Skeletal muscle satellite cell (primary cell): ENCODE measurements around the gene NOTCH3.

Experiments
- H3K27me3 ChIP-seq: 2 replicates; pipeline ENCODE4 v1.7.0; 2013; ENCODE audit warnings: low read length; ENCODE audit not compliant: control insufficient read depth, insufficient read depth
- H3K36me3 ChIP-seq: 2 replicates; pipeline ENCODE4 v1.7.0; 2013; ENCODE audit warnings: mild to moderate bottlenecking, control low read depth, low read length; ENCODE audit not compliant: insufficient read depth
- H3K4me1 ChIP-seq: 2 replicates; pipeline ENCODE4 v1.7.0; 2013; ENCODE audit warnings: low read length; ENCODE audit not compliant: control insufficient read depth, insufficient read depth
- H3K4me2 ChIP-seq: 2 replicates; pipeline ENCODE4 v1.7.0; 2013; ENCODE audit warnings: mild to moderate bottlenecking, low read length
- H3K4me3 ChIP-seq: 2 replicates; pipeline ENCODE4 v1.7.0; 2013; ENCODE audit warnings: low read length
- H3K9ac ChIP-seq: 2 replicates; pipeline ENCODE4 v1.7.0; 2013; ENCODE audit warnings: mild to moderate bottlenecking, low read depth, low read length, moderate library complexity
- H3K9me3 ChIP-seq: replicated peaks from 2 replicates; pipeline ENCODE4 v1.7.0; 2013; ENCODE audit warnings: mild to moderate bottlenecking, control low read depth, low read length

Gene NOTCH3

DNA sequence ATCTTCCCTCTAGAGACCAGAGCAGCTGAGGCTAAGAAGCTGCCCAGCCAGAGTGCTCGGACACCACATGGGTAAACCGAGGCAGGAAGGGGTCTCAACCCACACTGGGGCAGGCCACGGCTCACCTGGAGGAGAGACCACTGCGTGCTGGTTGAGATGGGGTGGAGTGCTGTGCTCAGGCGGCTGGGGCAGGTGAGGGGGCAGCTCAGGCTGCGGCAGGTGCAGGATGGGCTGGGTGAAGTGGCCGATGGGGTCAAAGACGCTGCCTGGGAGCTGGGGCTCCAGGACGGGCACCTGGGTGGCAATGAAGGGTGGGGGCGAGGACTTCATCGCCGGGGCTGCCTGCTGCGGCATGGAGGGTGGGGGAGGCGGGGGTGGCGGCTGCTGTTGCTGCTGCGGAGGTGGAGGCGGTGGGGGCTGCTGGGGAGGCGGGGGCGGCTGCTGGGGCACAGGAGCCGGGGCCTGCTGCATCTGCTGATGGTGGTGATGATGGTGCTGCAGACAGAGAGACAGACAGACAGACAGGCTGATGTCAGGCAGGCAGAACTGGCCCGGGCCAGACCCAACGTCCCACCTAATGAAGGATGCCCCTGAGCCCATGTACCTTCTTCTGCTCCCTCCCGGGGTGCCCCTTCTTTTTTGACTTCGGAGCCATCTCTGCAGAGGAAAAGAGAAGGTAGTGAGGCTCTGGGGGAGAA is 43.5 kb upstream of the NOTCH3 start:
- no peak overlapping the region for H3K4me2 ChIP-seq
- no peak overlapping the region for H3K4me3 ChIP-seq
- no peaks in the 10 kb centered on the region for H3K9me3 ChIP-seq
- no peak overlapping the region for H3K9ac ChIP-seq
- no peaks in the 10 kb centered on the region for H3K27me3 ChIP-seq
- peaks cover 78% of the 10 kb centered on the region for H3K36me3 ChIP-seq
- peaks cover 23% of the 10 kb centered on the region for H3K4me1 ChIP-seq

DNA sequence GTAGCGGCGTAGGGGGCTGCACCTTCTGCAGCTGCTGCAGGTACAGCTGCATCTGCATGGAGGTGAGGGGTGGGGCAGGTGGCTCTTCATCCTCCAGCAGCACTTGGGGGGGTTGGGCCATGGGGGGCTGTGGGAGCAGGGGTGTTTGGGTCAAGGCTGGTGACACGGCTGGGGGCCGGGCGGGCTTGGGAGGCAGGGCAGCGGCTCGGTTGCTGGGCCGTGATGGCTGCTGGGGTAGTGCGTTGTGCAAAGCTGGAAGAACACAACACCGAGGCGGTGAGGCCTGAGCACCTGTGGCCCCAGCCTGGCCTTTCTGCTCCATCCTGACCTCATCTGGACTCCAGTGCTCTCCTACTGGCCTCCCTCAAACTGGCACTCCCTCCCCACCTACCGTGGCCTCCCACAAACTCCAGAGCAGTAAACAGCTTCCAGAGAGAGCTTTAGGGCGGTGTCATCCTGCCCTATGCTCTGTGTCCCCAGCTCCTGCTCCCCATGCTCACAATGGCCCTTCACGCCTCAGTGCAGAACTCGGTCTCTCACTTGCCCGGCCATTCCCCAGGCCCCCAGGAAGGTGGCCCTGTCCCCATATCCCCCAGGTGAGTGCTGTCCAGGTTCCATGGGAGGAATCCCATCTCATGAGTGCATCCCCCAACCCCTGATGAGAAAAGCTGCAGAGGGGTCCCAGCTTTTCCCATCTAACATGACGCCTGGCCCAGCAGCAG is 42.6 kb upstream of the NOTCH3 start:
- no peaks in the 10 kb centered on the region for H3K9me3 ChIP-seq
- peaks cover 83% of the 10 kb centered on the region for H3K36me3 ChIP-seq
- H3K9ac ChIP-seq = no peak overlapping the region
- H3K4me3 ChIP-seq = no peak overlapping the region
- H3K4me2 ChIP-seq = no peak overlapping the region
- H3K4me1 ChIP-seq = peaks cover 14% of the 10 kb centered on the region
- H3K27me3 ChIP-seq = no peaks in the 10 kb centered on the region

DNA sequence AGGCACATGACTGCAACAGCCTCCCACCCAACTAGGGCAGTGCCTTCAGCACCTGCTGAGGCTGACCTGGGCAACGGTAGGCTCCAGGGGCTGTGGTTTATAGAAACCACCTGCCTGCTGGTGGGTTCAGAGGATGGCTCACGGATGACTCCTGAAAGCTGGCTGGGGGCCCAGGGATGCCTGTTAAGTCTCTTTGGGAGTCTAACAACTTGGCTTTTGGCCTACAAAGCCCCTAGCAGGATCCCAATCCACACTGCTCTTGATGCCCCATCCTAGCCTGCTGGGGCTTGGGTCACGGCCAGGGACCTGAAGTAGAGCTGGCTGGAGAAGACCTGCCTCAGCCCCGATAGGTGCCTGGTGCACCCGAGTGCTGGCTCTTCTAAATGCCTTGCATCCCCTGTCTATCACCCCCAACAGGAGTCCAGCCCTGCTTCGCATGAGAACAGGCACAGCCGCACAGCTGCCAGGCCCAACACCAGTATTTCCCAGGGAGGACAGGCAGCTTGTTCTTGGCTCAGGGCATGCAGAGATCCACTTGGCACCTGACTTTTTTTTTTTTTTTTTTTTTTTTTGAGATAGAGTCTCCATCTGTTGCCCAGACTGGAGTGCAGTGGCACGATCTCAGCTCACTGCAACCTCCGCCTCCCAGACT is 40.6 kb upstream of the NOTCH3 start:
- no peak overlapping the region for H3K9ac ChIP-seq
- no peaks in the 10 kb centered on the region for H3K4me1 ChIP-seq
- peaks cover 79% of the 10 kb centered on the region for H3K36me3 ChIP-seq
- H3K27me3 ChIP-seq = no peaks in the 10 kb centered on the region
- H3K9me3 ChIP-seq = no peaks in the 10 kb centered on the region
- no peak overlapping the region for H3K4me2 ChIP-seq
- H3K4me3 ChIP-seq = no peak overlapping the region

DNA sequence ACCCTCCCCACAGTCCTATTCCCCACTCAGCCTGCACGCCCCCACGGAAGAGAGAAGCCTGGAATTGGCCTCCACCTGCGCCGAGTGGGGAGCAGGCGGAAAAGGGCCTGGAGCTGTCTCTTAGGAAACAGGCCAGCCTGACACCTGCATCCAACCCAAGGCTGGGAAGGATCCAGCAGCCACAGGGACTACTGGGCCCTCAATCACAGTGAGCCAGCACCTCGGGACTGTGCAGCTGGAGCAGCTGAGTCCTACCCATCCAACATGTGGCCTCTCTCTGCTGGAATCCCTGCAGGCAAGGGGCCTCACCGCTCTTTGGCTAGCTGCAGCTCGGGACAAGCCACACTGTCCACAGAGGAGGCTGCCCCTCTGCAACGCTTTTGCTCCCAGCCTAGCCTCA is 39.7 kb upstream of the NOTCH3 start:
- no peak overlapping the region for H3K4me2 ChIP-seq
- H3K36me3 ChIP-seq = peaks cover 79% of the 10 kb centered on the region
- H3K9ac ChIP-seq = no peak overlapping the region
- H3K4me1 ChIP-seq = no peaks in the 10 kb centered on the region
- H3K4me3 ChIP-seq = no peak overlapping the region
- H3K27me3 ChIP-seq = no peaks in the 10 kb centered on the region
- no peaks in the 10 kb centered on the region for H3K9me3 ChIP-seq

DNA sequence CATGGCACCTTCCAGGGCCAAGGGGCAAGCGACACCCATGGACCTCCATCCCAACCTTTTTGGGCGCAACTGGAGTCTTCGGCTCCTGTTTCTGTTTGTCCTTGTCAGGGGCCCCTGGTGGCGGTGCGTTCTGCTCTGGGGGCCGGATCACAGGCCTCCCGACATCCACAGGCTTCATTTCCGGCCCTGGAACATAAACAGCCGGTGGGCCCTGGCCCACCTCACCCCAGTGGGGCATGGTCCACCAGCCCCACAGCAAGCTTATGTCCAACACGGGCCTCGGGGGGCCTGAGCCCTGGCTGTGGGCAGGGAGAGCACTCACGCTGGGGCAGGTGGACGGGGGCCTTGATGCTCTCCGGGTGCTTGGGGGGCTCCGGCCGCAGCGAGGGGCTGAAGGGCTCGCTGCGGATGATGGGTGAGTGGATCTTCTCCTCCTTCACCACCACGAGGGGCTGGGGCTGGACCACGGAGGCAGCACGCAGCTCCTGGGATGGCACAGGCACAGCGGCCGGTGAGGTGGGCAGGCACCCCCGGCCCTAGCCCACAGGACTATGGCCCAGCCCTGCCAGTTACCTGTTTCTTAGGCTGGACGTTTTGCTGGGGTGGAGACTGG is 38.6 kb upstream of the NOTCH3 start:
- Histone ChIP-seq H3K4me3 (no peak overlapping the region), H3K9ac (no peak overlapping the region), H3K9me3 (no peaks in the 10 kb centered on the region), H3K27me3 (no peaks in the 10 kb centered on the region), H3K36me3 (peaks cover 79% of the 10 kb centered on the region), H3K4me2 (no peak overlapping the region), H3K4me1 (no peaks in the 10 kb centered on the region)

DNA sequence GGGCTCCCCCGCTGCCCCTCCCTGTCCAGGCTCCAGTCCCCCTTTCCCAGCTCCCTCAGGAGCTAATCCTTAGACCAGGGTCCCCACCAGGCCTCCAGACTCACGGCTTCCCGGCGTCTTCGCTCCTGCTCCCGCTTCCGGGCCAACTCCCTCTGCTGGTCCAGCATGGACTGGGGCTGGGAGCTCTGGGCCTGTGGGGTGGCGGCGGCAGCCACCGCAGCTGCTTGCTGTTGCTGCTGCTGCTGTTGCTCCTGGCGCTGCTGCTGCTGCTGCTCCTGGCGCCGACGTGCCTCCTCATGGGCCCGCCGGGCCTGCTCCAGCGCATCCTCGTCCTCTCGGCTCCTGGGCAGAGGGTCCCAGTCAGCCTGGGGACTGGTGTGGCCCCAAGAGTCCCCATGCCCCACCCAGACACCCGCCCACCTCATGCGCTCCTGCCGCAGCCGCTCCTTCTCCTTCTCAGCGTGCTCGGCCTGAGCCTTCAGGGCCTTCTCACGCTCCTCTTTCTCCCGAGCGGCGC is 37.9 kb upstream of the NOTCH3 start:
- Histone ChIP-seq H3K9me3 (no peaks in the 10 kb centered on the region), H3K9ac (no peak overlapping the region), H3K4me1 (no peaks in the 10 kb centered on the region), H3K27me3 (no peaks in the 10 kb centered on the region), H3K4me2 (no peak overlapping the region), H3K4me3 (no peak overlapping the region), H3K36me3 (peaks cover 75% of the 10 kb centered on the region)

DNA sequence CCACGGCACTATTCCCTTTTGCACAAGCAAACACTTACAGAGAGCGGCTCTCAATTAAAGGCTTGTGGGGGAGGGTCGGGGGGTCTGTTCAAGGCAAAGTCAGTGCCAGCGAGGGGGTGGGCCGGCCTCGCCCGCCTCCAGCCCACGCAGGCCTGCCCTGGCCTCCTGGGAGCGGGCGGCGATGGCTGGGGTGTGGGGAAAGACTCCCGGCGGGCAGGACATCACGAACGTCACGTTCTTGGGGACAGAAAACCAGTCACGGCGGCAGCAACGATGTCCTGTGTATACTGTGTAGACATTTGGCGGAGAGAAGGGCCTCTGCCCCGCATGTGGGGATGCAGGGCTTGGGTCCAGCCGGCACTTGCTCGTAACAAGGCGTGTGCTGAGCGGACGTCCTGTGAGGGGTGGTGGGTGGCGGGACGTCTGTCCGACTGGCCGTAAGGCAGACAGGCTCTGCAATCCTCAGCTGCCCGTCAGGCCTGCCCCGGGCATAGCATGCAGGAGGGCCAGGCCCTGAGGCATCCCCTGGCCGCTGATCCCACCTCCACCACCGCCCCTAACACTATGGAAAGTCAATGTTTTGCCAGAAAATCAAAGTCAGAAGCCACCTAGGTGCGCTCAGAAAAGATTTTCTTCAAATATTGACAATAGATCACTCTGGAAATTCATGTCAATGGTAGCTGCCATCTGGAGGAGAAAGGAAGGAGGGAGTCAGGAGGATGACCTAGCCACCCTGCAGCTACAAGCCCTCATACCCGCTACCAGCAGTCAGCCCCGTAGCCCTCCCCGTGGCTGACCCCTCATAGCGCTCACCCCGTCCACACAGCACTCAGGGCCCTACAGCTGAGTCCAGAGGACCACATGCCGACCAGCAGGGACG is 37.2 kb upstream of the NOTCH3 start:
- H3K4me3 ChIP-seq = no peak overlapping the region
- no peak overlapping the region for H3K9ac ChIP-seq
- H3K27me3 ChIP-seq = no peaks in the 10 kb centered on the region
- no peak overlapping the region for H3K4me2 ChIP-seq
- no peaks in the 10 kb centered on the region for H3K9me3 ChIP-seq
- peaks cover 70% of the 10 kb centered on the region for H3K36me3 ChIP-seq
- no peaks in the 10 kb centered on the region for H3K4me1 ChIP-seq

DNA sequence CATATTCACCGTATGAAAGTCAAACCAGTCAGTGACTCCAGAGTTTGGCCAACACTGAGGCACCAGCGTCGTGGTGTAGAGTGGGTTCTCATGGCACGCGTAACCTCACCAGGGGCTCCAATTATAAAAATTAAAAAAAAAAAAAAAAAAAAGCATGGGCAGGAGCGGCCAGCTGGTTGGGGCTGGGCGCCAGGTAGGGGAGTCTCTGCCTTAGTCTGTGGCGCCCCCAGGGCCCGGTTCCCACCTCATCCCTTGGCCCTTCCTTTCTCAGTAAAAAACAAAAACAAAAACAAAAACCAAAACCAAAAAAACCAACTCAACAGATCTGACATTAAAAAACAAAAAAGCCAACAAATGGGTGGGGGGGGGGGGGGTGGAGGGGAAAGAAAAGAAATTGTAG is 36.1 kb upstream of the NOTCH3 start:
- Histone ChIP-seq H3K4me2 (no peak overlapping the region), H3K36me3 (peaks cover 62% of the 10 kb centered on the region), H3K9ac (no peak overlapping the region), H3K9me3 (no peaks in the 10 kb centered on the region), H3K27me3 (no peaks in the 10 kb centered on the region), H3K4me3 (no peak overlapping the region), H3K4me1 (no peaks in the 10 kb centered on the region)

DNA sequence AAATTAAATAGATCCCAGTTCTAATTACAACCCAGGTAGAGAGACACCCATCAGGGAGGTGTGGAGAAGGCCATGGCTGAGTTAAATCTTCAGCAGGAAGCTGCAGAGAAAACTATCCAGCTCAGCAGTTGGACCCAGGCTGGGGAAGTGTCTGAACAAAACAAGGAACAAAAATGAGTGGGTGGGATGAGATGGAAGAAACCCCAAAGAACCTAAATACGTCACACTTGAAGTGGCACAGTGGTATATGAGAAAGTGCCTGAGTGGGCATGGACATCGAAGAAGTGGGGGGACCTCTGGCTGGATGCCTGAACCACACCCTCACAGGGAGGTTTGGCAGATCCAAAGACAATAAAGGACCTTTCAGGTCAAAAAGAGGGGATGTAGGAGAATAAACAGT is 35.0 kb upstream of the NOTCH3 start:
- Histone ChIP-seq H3K9me3 (no peaks in the 10 kb centered on the region), H3K27me3 (no peaks in the 10 kb centered on the region), H3K36me3 (peaks cover 56% of the 10 kb centered on the region)

DNA sequence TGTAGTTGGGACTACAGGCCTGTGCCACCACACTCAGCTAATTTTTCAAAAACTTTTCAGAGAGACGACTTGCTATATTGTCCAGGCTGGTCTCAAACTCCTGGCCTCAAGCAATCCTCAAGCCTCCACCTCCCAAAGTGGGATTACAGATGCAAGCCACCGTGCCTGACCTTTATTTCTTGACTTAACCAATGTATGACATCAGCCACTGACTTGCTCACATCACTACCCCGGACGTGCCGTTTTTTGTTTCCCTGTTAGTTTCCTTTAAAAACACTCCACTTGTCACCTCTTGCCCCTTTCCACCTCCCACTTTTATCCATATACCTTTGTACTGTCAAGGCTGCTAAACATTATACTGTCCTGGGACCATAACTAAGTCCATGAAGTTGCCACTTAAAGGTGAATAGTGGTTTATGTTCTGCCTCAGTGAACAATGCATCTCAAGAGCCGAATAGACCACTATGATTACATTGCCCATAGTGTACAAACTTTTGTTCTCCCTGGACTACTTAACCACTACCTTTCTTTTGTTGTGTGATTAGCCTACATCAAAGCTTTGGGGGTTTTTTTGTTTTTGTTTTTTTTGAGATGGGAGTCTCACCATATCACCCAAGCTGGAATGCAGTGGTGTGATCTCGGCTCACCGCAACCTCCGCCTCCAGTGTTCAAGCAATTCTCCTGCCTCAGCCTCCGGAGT is 33.8 kb upstream of the NOTCH3 start:
- Histone ChIP-seq H3K9me3 (no peaks in the 10 kb centered on the region), H3K4me1 (no peaks in the 10 kb centered on the region), H3K4me2 (no peak overlapping the region), H3K9ac (no peak overlapping the region), H3K27me3 (no peaks in the 10 kb centered on the region), H3K4me3 (no peak overlapping the region), H3K36me3 (peaks cover 44% of the 10 kb centered on the region)

More for the DNA sequence above, 35.0 kb upstream of the NOTCH3 start:
- no peaks in the 10 kb centered on the region for H3K4me1 ChIP-seq
- H3K4me3 ChIP-seq = no peak overlapping the region
- H3K9ac ChIP-seq = no peak overlapping the region
- H3K4me2 ChIP-seq = no peak overlapping the region
